ENCODE results near the gene TMUB2. TPM values are rescaled to one million over a fixed set of nuclear protein-coding genes. Genes with fewer than 3 reads are reported as not detected.

Gene TMUB2
- total RNA-seq, 1 donor from 2014 or later, result 39.5 TPM

DNA sequence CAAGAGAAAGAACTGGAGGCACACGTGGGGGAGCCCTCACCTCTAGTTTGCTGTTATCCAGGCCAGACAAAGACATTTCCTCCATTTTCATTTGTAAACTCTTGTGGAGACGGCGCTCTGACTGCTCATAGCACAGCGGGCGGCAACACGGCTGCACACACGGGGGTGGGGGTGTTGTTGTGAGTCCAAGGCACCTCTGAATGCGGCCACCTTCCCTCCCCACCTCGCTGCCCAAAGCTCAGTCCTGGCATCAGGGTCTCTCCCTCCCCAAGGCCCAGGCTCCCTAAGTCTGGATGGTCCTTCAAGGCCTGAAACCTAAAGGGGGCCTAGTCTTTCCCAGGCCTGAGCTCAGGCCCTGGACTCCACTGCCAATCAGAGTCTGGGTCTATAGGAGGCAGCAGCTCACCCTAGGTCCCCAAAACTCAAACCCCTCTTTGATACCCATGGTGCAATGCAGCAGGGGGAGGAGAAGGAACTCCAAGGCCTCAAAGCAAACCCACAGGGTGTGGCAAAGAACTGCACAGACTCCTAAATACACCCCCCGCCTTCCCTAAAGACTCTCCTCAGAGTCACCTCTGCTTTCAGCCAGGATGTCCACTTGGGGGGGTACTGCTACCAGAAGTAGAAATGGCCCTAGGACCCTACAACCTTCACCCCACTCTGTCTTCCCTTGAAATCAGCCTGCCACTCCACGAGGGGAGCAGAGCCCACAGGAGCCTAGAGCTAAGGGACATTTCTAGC is 11.4 kb downstream of the TMUB2 start:
- Mint-ChIP-seq H3K27ac (peak overlapping the region; percentile 88), H3K9me3 (no peaks in the 10 kb centered on the region), H3K36me3 (peaks cover 5% of the 10 kb centered on the region), H3K27me3 (no peaks in the 10 kb centered on the region), H3K4me1 (ENCODE audit: unreplicated experiment) (peaks cover 12% of the 10 kb centered on the region), H3K4me3 (peak overlapping the region; percentile 87)
- no peak for DNase-seq (ENCODE audit: extremely low spot score, unreplicated experiment)
- TF ChIP-seq, protein P1, sequence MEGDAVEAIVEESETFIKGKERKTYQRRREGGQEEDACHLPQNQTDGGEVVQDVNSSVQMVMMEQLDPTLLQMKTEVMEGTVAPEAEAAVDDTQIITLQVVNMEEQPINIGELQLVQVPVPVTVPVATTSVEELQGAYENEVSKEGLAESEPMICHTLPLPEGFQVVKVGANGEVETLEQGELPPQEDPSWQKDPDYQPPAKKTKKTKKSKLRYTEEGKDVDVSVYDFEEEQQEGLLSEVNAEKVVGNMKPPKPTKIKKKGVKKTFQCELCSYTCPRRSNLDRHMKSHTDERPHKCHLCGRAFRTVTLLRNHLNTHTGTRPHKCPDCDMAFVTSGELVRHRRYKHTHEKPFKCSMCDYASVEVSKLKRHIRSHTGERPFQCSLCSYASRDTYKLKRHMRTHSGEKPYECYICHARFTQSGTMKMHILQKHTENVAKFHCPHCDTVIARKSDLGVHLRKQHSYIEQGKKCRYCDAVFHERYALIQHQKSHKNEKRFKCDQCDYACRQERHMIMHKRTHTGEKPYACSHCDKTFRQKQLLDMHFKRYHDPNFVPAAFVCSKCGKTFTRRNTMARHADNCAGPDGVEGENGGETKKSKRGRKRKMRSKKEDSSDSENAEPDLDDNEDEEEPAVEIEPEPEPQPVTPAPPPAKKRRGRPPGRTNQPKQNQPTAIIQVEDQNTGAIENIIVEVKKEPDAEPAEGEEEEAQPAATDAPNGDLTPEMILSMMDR (conservative IDR thresholded peaks at IDR 0.05), result no peak

DNA sequence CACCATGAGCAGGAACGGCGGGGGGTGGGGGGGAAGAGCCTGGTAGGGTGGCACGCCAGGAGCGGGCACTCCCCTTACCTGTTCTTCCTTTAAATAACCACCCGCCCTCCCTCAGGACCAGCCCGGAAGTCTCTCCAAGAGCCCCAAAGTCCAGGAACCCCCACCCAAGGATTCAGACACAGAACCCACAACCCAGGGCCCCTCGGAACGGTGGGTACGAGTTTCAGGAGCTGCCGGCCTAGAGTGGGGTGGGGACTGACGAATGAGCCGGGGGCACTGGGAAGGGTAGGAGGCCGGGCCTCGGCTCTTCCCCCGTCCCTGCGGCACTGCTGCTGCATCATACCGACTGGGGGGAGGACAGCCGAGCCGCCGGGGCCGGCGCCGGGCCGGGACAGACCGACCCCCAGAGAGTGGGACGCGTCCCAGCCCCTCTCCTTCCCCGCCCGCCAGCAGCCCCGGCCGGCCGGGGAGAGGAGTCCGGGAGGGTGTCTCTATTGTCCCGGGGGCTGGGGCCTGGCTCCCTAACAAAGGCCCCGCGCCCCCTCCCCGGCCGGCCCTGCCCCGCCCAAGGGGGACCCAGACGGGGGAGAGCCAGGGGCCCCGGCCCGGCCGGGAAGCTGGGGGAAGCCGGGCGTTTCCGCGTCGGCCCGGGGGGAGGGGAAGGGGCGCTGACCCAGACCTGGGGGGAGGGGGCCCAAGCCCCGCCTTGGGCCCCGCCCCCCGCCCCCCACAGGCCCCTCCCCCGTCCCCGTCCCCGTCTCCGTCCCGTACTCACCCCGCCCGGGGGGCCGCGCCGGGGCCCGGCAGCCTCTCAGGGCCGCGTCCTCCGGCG is 12.2 kb downstream of the TMUB2 start:
- Mint-ChIP-seq H3K36me3 (peaks cover 5% of the 10 kb centered on the region), H3K27me3 (no peaks in the 10 kb centered on the region), H3K9me3 (no peaks in the 10 kb centered on the region), H3K27ac (peak overlapping the region; percentile 88), H3K4me1 (ENCODE audit: unreplicated experiment) (peaks cover 17% of the 10 kb centered on the region), H3K4me3 (peak overlapping the region; percentile 87)
- TF ChIP-seq, protein P1 (conservative IDR thresholded peaks at IDR 0.05), result no peak
- DNase-seq (ENCODE audit: extremely low spot score, unreplicated experiment), result no peak

DNA sequence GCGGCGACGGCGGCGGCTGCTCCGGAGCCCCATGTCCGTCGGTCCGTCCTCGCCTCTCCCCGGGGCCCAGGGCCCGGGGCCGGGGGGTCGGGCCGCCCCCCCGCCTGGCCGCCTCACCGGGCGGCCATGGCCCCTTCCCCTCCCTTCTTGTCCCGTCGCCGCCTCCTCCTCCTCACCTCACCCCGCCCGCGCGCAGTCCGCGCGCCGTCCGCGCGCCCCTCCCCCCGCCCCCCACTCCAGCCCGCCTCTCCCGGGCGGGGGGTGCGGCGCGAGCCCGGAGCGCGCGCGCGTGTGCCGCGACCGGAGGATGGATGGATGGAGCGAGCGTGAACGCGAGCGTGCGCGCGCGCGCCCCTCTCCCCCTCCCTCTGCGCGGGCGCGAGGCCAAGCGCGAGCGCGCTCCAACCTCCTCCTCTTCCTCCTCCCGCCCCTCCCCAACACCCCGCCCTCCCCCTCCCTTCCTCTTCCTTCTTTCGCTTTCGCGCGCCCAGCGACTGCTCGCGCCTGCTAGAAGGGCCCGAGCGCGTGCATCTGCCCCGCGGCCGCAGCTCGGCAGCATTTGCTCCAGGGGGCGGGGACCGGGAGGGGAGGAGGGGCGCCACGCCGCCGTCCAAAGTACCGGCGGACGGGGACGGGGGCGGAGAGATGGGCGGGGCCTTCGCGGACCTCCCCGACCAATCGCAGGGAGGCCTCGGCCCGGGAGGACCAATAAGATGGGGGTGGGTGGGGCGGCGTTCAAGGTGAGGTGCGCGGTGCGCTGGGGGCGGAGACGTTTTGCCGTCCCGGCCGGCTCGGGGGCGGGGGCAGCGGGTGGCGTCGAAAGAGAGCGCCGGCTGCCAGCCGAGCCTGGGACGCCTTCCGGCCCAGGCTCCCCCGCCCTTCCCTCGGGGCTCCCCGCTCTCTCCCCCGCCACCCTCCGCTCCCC is 13.0 kb downstream of the TMUB2 start, which contains the start of gene ATXN7L3:
Gene ATXN7L3 (minus strand): TSS at position 332 of the 925 bp plus-strand sequence. CDS start 1,814 bp downstream, outside the sequence.
- peak; percentile 98 for DNase-seq (ENCODE audit: extremely low spot score, unreplicated experiment)
- Mint-ChIP-seq H3K4me1 (ENCODE audit: unreplicated experiment) (peaks cover 19% of the 10 kb centered on the region), H3K27ac (peak within 1 kb of the TSS; percentile 95), H3K36me3 (peaks cover 5% of the 10 kb centered on the region), H3K9me3 (no peaks in the 10 kb centered on the region), H3K27me3 (no peaks in the 10 kb centered on the region), H3K4me3 (peak within 1 kb of the TSS; percentile 94)
- TF ChIP-seq, protein P1 (conservative IDR thresholded peaks at IDR 0.05), result no peak

DNA sequence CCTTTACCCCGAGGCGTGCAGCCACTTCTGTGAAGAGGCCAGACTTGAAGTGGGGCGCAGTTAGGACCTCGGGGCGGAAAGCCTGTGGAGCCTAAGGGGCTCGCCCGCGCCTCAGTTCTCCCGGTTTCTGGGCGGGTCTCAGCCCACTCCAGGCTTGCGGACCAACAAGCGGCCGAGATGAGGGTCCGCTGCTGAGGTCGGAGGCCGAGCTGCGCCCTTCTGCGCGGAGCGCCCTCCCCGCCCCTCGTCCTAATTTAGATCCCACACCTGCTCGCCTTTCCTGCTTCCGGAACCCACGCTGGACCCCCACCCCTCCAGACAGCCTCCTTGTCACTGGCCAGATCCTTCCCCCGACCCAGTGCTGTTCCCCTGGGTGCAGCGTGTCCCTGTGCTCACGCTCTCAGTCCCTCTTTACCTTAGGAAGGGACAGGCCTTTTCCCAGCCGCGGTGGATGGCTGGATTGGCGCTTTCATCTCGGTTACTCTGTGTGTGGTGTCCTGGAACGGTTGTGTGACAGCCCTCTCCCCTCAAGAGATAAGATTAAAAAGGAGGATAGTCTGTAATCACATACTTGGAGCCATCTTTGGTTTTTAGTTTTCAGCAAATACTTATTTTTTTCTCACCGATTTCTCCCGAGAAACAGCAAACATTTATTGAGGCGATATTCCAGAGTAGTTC is 13.8 kb downstream of the TMUB2 start:
- TF ChIP-seq, protein P1 (conservative IDR thresholded peaks at IDR 0.05), result no peak
- Mint-ChIP-seq H3K4me1 (ENCODE audit: unreplicated experiment) (peaks cover 22% of the 10 kb centered on the region), H3K4me3 (peak overlapping the region; percentile 94), H3K27ac (peak overlapping the region; percentile 95), H3K27me3 (no peaks in the 10 kb centered on the region), H3K36me3 (peaks cover 5% of the 10 kb centered on the region), H3K9me3 (no peaks in the 10 kb centered on the region)
- no peak for DNase-seq (ENCODE audit: extremely low spot score, unreplicated experiment)
